ENCODE measurements around the gene PAM16. TPM values are rescaled to one million over a fixed set of nuclear protein-coding genes. Genes with fewer than 3 reads are reported as not detected.

Gene PAM16
- total RNA-seq, 1 donor, result 17.4 TPM

GRCh38 chr16:4309833-4310266 is 41.3 kb downstream of the PAM16 start:
- Histone ChIP-seq H3K27me3 (ENCODE audit: insufficient read depth, low read length) (no peaks in the 10 kb centered on the region), H3K27ac (ENCODE audit: low read depth, low read length) (peak overlapping the region; percentile 54), H3K36me3 (ENCODE audit: insufficient read depth, low read length) (no peaks in the 10 kb centered on the region), H2AFZ (ENCODE audit: low read length) (peak overlapping the region; percentile 77), H3K4me3 (ENCODE audit: insufficient read depth, low read length) (no peak overlapping the region), H3K79me2 (ENCODE audit: insufficient read depth, low read length) (peaks cover 8% of the 10 kb centered on the region), H3K4me2 (ENCODE audit: insufficient read depth, low read length) (no peak overlapping the region), H3K9me3 (ENCODE audit: low read depth, low read length) (no peaks in the 10 kb centered on the region), H4K20me1 (ENCODE audit: insufficient read depth, low read length) (no peaks in the 10 kb centered on the region), H3K4me1 (ENCODE audit: insufficient read depth, low read length) (peaks cover 11% of the 10 kb centered on the region)
- DNase-seq (ENCODE audit: insufficient read length, low spot score, missing footprints), result peak; percentile 98
- peak; percentile 67 for TF ChIP-seq CTCF (IDR thresholded peaks at IDR 0.05; ENCODE audit: extremely low read depth, low read depth, low read length)

- TF ChIP-seq CTCF (IDR thresholded peaks at IDR 0.05; ENCODE audit: extremely low read depth, low read depth, low read length), result no peak
- H3K36me3 ChIP-seq (ENCODE audit: insufficient read depth, low read length), result no peaks in the 10 kb centered on the region
Observed at GRCh38 chr16:4309102-4309832, 41.9 kb downstream of the PAM16 start.

GRCh38 chr16:4307215-4308037 is 43.7 kb downstream of the PAM16 start:
- Histone ChIP-seq H2AFZ (ENCODE audit: low read length) (peak overlapping the region; percentile 93), H3K79me2 (ENCODE audit: insufficient read depth, low read length) (peaks cover 8% of the 10 kb centered on the region), H3K27ac (ENCODE audit: low read depth, low read length) (peak overlapping the region; percentile 91), H3K9me3 (ENCODE audit: low read depth, low read length) (no peaks in the 10 kb centered on the region), H3K36me3 (ENCODE audit: insufficient read depth, low read length) (no peaks in the 10 kb centered on the region), H3K4me3 (ENCODE audit: insufficient read depth, low read length) (peak overlapping the region; percentile 91), H4K20me1 (ENCODE audit: insufficient read depth, low read length) (no peaks in the 10 kb centered on the region), H3K4me1 (ENCODE audit: insufficient read depth, low read length) (peaks cover 11% of the 10 kb centered on the region), H3K4me2 (ENCODE audit: insufficient read depth, low read length) (peak overlapping the region; percentile 92), H3K27me3 (ENCODE audit: insufficient read depth, low read length) (no peaks in the 10 kb centered on the region)
- peak; percentile 100 for DNase-seq (ENCODE audit: insufficient read length, low spot score, missing footprints)
- no peak for TF ChIP-seq CTCF (IDR thresholded peaks at IDR 0.05; ENCODE audit: extremely low read depth, low read depth, low read length)

More at GRCh38 chr16:4309102-4309832, 41.9 kb downstream of the PAM16 start:
- H3K4me3 ChIP-seq (ENCODE audit: insufficient read depth, low read length), result no peak overlapping the region
- H3K9me3 ChIP-seq (ENCODE audit: low read depth, low read length), result no peaks in the 10 kb centered on the region
- H3K27me3 ChIP-seq (ENCODE audit: insufficient read depth, low read length), result no peaks in the 10 kb centered on the region
- no peaks in the 10 kb centered on the region for H4K20me1 ChIP-seq (ENCODE audit: insufficient read depth, low read length)
- H3K27ac ChIP-seq (ENCODE audit: low read depth, low read length), result peak overlapping the region; percentile 54
- H3K4me1 ChIP-seq (ENCODE audit: insufficient read depth, low read length), result peaks cover 11% of the 10 kb centered on the region
- no peak overlapping the region for H2AFZ ChIP-seq (ENCODE audit: low read length)
- peak; percentile 76 for DNase-seq (ENCODE audit: insufficient read length, low spot score, missing footprints)
- H3K4me2 ChIP-seq (ENCODE audit: insufficient read depth, low read length), result no peak overlapping the region
- peaks cover 8% of the 10 kb centered on the region for H3K79me2 ChIP-seq (ENCODE audit: insufficient read depth, low read length)

All from osteoblast (primary cell).